DMS79 (cell line): ENCODE data around the gene DCLRE1B.

Source experiments
- DNase-seq: peaks from one replicate; lab custom pipeline; 2025; lab: John Stamatoyannopoulos, UW

Gene DCLRE1B

GRCh38 chr1:113928187-113928930, 23.2 kb downstream of the DCLRE1B start:
- DNase-seq = no peak

- peak; percentile 75 for DNase-seq
Observed at GRCh38 chr1:113928941-113929749, 24.0 kb downstream of the DCLRE1B start, which contains the start of gene HIPK1. Gene HIPK1 (plus strand): TSS chr1:113929324.

GRCh38 chr1:113929750-113930498, 24.8 kb downstream of the DCLRE1B start:
- peak; percentile 7 for DNase-seq

- DNase-seq = no peak
Observed at GRCh38 chr1:113930499-113931161, 25.5 kb downstream of the DCLRE1B start.

GRCh38 chr1:113931451-113931851, 26.3 kb downstream of the DCLRE1B start:
- DNase-seq = no peak

- DNase-seq = no peak
Observed at GRCh38 chr1:113934006-113934405, 28.9 kb downstream of the DCLRE1B start.

GRCh38 chr1:113934511-113935055, 29.5 kb downstream of the DCLRE1B start:
- DNase-seq = no peak

- DNase-seq = no peak
Observed at GRCh38 chr1:113935176-113935575, 30.1 kb downstream of the DCLRE1B start.

GRCh38 chr1:113935970-113936369, 30.8 kb downstream of the DCLRE1B start:
- no peak for DNase-seq

- no peak for DNase-seq
Observed at GRCh38 chr1:113937146-113937545, 32.0 kb downstream of the DCLRE1B start.

GRCh38 chr1:113938192-113938591, 33.1 kb downstream of the DCLRE1B start:
- DNase-seq = no peak

GRCh38 chr1:113940365-113941244, 35.5 kb downstream of the DCLRE1B start:
- no peak for DNase-seq

- DNase-seq = no peak
Observed at GRCh38 chr1:113941245-113941559, 36.1 kb downstream of the DCLRE1B start.

GRCh38 chr1:113942527-113942926, 37.4 kb downstream of the DCLRE1B start:
- DNase-seq = no peak

- no peak for DNase-seq
Observed at GRCh38 chr1:113943028-113943811, 38.1 kb downstream of the DCLRE1B start.

GRCh38 chr1:113945329-113945728, 40.2 kb downstream of the DCLRE1B start:
- no peak for DNase-seq

GRCh38 chr1:113946112-113946511, 41.0 kb downstream of the DCLRE1B start:
- DNase-seq = no peak

GRCh38 chr1:113946678-113947387, 41.7 kb downstream of the DCLRE1B start:
- no peak for DNase-seq

- DNase-seq = no peak
Observed at GRCh38 chr1:113947388-113948107, 42.4 kb downstream of the DCLRE1B start.
